ENCODE results near the gene PARP8.
"Not testable (repeated sequence)": the region's sequence is repeated elsewhere in the genome, so short reads cannot be mapped to it uniquely, and the experiment has no call there.

Gene PARP8

GRCh38 chr5:50679554-50679953 is 13.1 kb downstream of the PARP8 start:
- H3K36me3 ChIP-seq (ENCODE audit: control insufficient read depth in 5 of 5, insufficient read depth in 5 of 5, low read length in 5 of 5); H3K27me3 ChIP-seq (ENCODE audit: control insufficient read depth in 5 of 5, insufficient read depth in 4 of 5, low read length in 5 of 5); H3K9ac ChIP-seq (ENCODE audit: low read length in 5 of 5); H3K4me1 ChIP-seq (ENCODE audit: control insufficient read depth in 5 of 5, insufficient read depth in 5 of 5, low read length in 5 of 5); H3K4me3 ChIP-seq (ENCODE audit: low read depth in 1 of 5, low read length in 5 of 5); H3K27ac ChIP-seq (ENCODE audit: low read depth, low read length); H3K9me3 ChIP-seq (ENCODE audit: control insufficient read depth in 5 of 5, low read length in 5 of 5): not testable (repeated sequence)

- no peak overlapping the region for H3K4me3 ChIP-seq (ENCODE audit: low read depth in 1 of 5, low read length in 5 of 5)
- peaks cover 0 to 3% (median 0%) of the 10 kb centered on the region in 5 donors for H3K9me3 ChIP-seq (ENCODE audit: control insufficient read depth in 5 of 5, low read length in 5 of 5)
- H3K4me1 ChIP-seq (ENCODE audit: control insufficient read depth in 5 of 5, insufficient read depth in 5 of 5, low read length in 5 of 5), result peaks cover 0 to 6% (median 0%) of the 10 kb centered on the region in 5 donors
- no peaks in the 10 kb centered on the region for H3K27me3 ChIP-seq (ENCODE audit: control insufficient read depth in 5 of 5, insufficient read depth in 4 of 5, low read length in 5 of 5)
- no peak overlapping the region for H3K9ac ChIP-seq (ENCODE audit: low read length in 5 of 5)
- no peak overlapping the region for H3K27ac ChIP-seq (ENCODE audit: low read depth, low read length)
- H3K36me3 ChIP-seq (ENCODE audit: control insufficient read depth in 5 of 5, insufficient read depth in 5 of 5, low read length in 5 of 5), result no peaks in the 10 kb centered on the region
These were observed 18.3 kb downstream of the PARP8 start for GRCh38 chr5:50684721-50685120.

DNA sequence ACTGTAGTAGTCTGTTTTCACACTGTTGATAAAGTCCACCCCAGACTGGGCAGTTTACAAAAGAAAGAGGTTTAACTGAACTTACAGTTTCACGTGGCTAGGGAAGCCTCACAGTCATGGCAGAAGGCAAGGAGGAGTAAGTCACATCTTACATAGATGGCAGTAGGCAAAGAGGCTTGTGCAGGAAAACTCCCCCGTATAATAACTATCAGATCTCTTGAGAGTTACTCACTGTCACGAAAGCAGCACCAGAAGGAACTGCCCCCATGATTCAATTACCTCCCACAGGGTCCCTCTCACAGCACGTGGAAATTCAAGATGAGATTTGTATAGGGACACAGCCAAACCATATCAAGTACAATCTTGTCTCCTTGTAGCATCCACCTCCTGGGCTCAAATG is 21.1 kb downstream of the PARP8 start:
- Histone ChIP-seq H3K4me1 (ENCODE audit: control insufficient read depth in 5 of 5, insufficient read depth in 5 of 5, low read length in 5 of 5) (peaks cover 0 to 2% (median 0%) of the 10 kb centered on the region in 5 donors), H3K27ac (ENCODE audit: low read depth, low read length) (no peak overlapping the region), H3K9me3 (ENCODE audit: control insufficient read depth in 5 of 5, low read length in 5 of 5) (peaks cover 0 to 3% (median 0%) of the 10 kb centered on the region in 5 donors), H3K4me3 (ENCODE audit: low read depth in 1 of 5, low read length in 5 of 5) (no peak overlapping the region), H3K27me3 (ENCODE audit: control insufficient read depth in 5 of 5, insufficient read depth in 4 of 5, low read length in 5 of 5) (no peaks in the 10 kb centered on the region), H3K36me3 (ENCODE audit: control insufficient read depth in 5 of 5, insufficient read depth in 5 of 5, low read length in 5 of 5) (peaks cover 0 to 3% (median 0%) of the 10 kb centered on the region in 5 donors), H3K9ac (ENCODE audit: low read length in 5 of 5) (no peak overlapping the region)

DNA sequence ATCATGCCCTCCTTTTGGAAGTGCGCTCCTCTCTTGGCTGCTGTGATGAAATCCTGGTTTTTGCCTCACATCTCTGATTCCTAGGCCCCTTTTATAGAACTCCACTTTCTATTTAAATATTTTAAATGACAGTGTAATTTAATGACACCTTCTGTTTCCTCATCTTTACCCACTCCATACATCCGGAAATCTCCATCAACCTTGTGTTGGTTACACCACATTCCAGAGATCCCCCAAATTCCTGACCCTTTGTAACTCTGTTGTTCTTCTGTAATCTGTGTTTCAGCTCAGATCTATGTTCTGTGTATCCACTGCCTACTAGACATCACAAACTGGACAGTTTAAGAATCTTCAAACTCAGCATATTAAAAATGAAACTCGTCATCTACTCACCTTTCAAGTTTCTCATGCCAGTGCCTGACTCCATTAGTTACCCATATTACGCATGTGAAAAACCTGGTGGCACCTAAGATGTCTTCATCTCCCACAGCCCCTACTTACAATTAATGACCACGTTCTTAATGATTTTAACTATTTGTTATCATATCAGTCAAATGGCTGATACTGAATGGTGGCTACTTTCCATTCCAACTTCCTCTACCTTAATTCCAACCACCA is 25.1 kb downstream of the PARP8 start:
- Histone ChIP-seq H3K36me3 (ENCODE audit: control insufficient read depth in 5 of 5, insufficient read depth in 5 of 5, low read length in 5 of 5) (peaks cover 0 to 3% (median 0%) of the 10 kb centered on the region in 5 donors), H3K4me1 (ENCODE audit: control insufficient read depth in 5 of 5, insufficient read depth in 5 of 5, low read length in 5 of 5) (no peaks in the 10 kb centered on the region), H3K4me3 (ENCODE audit: low read depth in 1 of 5, low read length in 5 of 5) (no peak overlapping the region), H3K27me3 (ENCODE audit: control insufficient read depth in 5 of 5, insufficient read depth in 4 of 5, low read length in 5 of 5) (no peaks in the 10 kb centered on the region), H3K27ac (ENCODE audit: low read depth, low read length) (no peak overlapping the region), H3K9me3 (ENCODE audit: control insufficient read depth in 5 of 5, low read length in 5 of 5) (no peaks in the 10 kb centered on the region), H3K9ac (ENCODE audit: low read length in 5 of 5) (no peak overlapping the region)

DNA sequence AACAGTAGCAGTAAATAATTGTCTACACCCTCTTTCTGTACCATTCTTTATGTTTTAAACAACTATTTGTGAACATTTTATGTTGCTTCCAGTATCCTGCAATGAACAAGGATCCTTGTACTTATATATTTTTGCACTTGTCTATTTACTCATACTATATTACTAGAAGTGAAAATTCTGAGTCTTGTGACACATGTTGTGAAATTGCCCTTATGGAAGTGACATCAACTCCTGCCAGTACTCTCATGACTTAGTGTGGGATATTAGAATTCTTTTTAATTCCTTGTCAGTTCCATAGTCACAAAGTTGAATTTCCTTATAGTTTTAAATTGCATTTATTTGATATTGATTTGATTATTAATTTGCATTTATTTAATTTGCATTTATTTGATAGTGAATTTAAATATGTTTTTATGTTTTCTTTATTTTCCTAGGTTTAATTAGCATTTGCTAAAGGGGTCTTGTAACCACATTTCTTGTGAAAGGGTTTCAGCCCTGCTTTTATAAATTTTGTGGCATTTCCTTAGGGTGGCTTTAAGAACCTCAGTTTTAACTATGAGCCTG is 27.7 kb downstream of the PARP8 start:
- Histone ChIP-seq H3K27me3 (ENCODE audit: control insufficient read depth in 5 of 5, insufficient read depth in 4 of 5, low read length in 5 of 5) (no peaks in the 10 kb centered on the region), H3K4me3 (ENCODE audit: low read depth in 1 of 5, low read length in 5 of 5) (no peak overlapping the region), H3K9me3 (ENCODE audit: control insufficient read depth in 5 of 5, low read length in 5 of 5) (no peaks in the 10 kb centered on the region), H3K4me1 (ENCODE audit: control insufficient read depth in 5 of 5, insufficient read depth in 5 of 5, low read length in 5 of 5) (no peaks in the 10 kb centered on the region), H3K27ac (ENCODE audit: low read depth, low read length) (no peak overlapping the region), H3K36me3 (ENCODE audit: control insufficient read depth in 5 of 5, insufficient read depth in 5 of 5, low read length in 5 of 5) (peaks cover 0 to 3% (median 0%) of the 10 kb centered on the region in 5 donors), H3K9ac (ENCODE audit: low read length in 5 of 5) (no peak overlapping the region)

- not testable (repeated sequence) for H3K36me3 ChIP-seq (ENCODE audit: control insufficient read depth in 5 of 5, insufficient read depth in 5 of 5, low read length in 5 of 5); H3K27me3 ChIP-seq (ENCODE audit: control insufficient read depth in 5 of 5, insufficient read depth in 4 of 5, low read length in 5 of 5); H3K4me3 ChIP-seq (ENCODE audit: low read depth in 1 of 5, low read length in 5 of 5); H3K9me3 ChIP-seq (ENCODE audit: control insufficient read depth in 5 of 5, low read length in 5 of 5); H3K9ac ChIP-seq (ENCODE audit: low read length in 5 of 5); H3K4me1 ChIP-seq (ENCODE audit: control insufficient read depth in 5 of 5, insufficient read depth in 5 of 5, low read length in 5 of 5); H3K27ac ChIP-seq (ENCODE audit: low read depth, low read length)
These were observed 28.2 kb downstream of the PARP8 start for GRCh38 chr5:50694626-50695025.

DNA sequence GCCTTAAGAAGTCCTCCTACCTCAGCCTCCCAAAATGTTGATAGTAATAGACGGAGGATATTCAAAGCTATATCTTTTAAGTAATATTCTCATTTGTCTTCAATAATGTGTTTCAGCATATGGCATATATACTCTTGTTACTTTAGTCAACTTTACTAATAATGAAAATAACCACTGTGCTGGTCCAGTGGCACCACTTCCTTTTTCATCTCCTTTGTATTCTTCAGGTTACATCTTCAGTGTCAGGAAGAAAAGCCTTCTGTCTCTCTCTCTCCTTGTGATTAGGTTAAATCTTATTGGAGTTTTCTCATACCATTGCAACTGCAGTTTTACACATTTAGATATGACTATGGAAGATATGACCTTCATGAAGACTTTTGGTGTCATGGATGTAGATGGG is 31.3 kb downstream of the PARP8 start:
- Histone ChIP-seq H3K4me3 (ENCODE audit: low read depth in 1 of 5, low read length in 5 of 5) (no peak overlapping the region), H3K27me3 (ENCODE audit: control insufficient read depth in 5 of 5, insufficient read depth in 4 of 5, low read length in 5 of 5) (no peaks in the 10 kb centered on the region), H3K9ac (ENCODE audit: low read length in 5 of 5) (no peak overlapping the region), H3K4me1 (ENCODE audit: control insufficient read depth in 5 of 5, insufficient read depth in 5 of 5, low read length in 5 of 5) (no peaks in the 10 kb centered on the region), H3K9me3 (ENCODE audit: control insufficient read depth in 5 of 5, low read length in 5 of 5) (no peaks in the 10 kb centered on the region), H3K27ac (ENCODE audit: low read depth, low read length) (no peak overlapping the region), H3K36me3 (ENCODE audit: control insufficient read depth in 5 of 5, insufficient read depth in 5 of 5, low read length in 5 of 5) (no peaks in the 10 kb centered on the region)

GRCh38 chr5:50699737-50700136 is 33.3 kb downstream of the PARP8 start:
- Histone ChIP-seq H3K9me3 (ENCODE audit: control insufficient read depth in 5 of 5, low read length in 5 of 5) (no peaks in the 10 kb centered on the region), H3K4me3 (ENCODE audit: low read depth in 1 of 5, low read length in 5 of 5) (no peak overlapping the region), H3K4me1 (ENCODE audit: control insufficient read depth in 5 of 5, insufficient read depth in 5 of 5, low read length in 5 of 5) (no peaks in the 10 kb centered on the region), H3K36me3 (ENCODE audit: control insufficient read depth in 5 of 5, insufficient read depth in 5 of 5, low read length in 5 of 5) (no peaks in the 10 kb centered on the region), H3K9ac (ENCODE audit: low read length in 5 of 5) (no peak overlapping the region), H3K27me3 (ENCODE audit: control insufficient read depth in 5 of 5, insufficient read depth in 4 of 5, low read length in 5 of 5) (no peaks in the 10 kb centered on the region), H3K27ac (ENCODE audit: low read depth, low read length) (no peak overlapping the region)

- Histone ChIP-seq H3K27ac (ENCODE audit: low read depth, low read length) (no peak overlapping the region), H3K36me3 (ENCODE audit: control insufficient read depth in 5 of 5, insufficient read depth in 5 of 5, low read length in 5 of 5) (no peaks in the 10 kb centered on the region), H3K4me1 (ENCODE audit: control insufficient read depth in 5 of 5, insufficient read depth in 5 of 5, low read length in 5 of 5) (no peaks in the 10 kb centered on the region)
These were observed 34.3 kb downstream of the PARP8 start for GRCh38 chr5:50700706-50701105.

DNA sequence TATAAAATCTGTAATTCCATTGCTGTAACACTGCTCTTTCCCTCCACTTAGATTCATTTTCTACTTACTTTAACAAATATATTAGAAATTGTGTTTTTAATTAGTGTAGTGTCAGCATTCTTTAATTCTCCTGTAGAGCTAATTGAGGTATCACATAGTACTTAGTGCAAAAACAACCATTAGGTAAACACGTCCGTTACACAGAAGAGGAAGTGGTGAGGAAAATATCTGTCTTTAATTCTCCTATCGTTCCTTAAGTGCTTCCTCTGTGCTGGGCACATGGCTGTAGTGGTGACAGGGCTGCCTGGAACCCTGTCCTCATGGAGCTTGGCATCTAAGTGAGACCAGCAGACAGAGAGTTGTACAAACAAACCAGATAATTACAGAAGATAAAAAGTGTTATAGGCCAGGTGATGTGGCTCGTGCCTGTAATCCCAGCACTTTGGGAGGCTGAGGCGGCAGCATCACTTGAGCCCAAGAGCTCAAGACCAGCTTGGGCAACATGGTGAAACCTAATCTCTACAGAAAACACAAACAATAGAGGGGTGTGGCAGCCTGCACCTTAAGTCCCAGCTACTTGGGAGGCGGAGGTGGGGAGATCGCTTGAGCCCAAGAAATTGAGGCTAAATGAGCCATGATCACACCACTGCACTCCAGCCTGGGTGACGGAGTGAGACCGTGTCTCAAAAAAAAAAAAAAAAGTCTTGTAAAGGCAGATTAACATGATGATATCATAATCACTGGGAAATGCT is 36.4 kb downstream of the PARP8 start:
- Histone ChIP-seq H3K36me3 (ENCODE audit: control insufficient read depth in 5 of 5, insufficient read depth in 5 of 5, low read length in 5 of 5) (no peaks in the 10 kb centered on the region), H3K9me3 (ENCODE audit: control insufficient read depth in 5 of 5, low read length in 5 of 5) (no peaks in the 10 kb centered on the region), H3K9ac (ENCODE audit: low read length in 5 of 5) (no peak overlapping the region), H3K4me1 (ENCODE audit: control insufficient read depth in 5 of 5, insufficient read depth in 5 of 5, low read length in 5 of 5) (peaks cover 0 to 5% (median 0%) of the 10 kb centered on the region in 5 donors), H3K27ac (ENCODE audit: low read depth, low read length) (no peak overlapping the region), H3K4me3 (ENCODE audit: low read depth in 1 of 5, low read length in 5 of 5) (no peak overlapping the region), H3K27me3 (ENCODE audit: control insufficient read depth in 5 of 5, insufficient read depth in 4 of 5, low read length in 5 of 5) (no peaks in the 10 kb centered on the region)

More at GRCh38 chr5:50700706-50701105, 34.3 kb downstream of the PARP8 start:
- Histone ChIP-seq H3K9me3 (ENCODE audit: control insufficient read depth in 5 of 5, low read length in 5 of 5) (no peaks in the 10 kb centered on the region), H3K27me3 (ENCODE audit: control insufficient read depth in 5 of 5, insufficient read depth in 4 of 5, low read length in 5 of 5) (no peaks in the 10 kb centered on the region), H3K4me3 (ENCODE audit: low read depth in 1 of 5, low read length in 5 of 5) (no peak overlapping the region), H3K9ac (ENCODE audit: low read length in 5 of 5) (no peak overlapping the region)

Measured in subcutaneous abdominal adipose tissue (tissue), 5 donors.